D721Med (cell line): ENCODE results near the gene SRPX2.

Experiments used
- DNase-seq: peaks from one replicate; pipeline ENCODE4 v3.0.0; 2011; ENCODE audit warnings: low spot score; ENCODE audit not compliant: insufficient read length
- FAIRE-seq: peaks from 2 replicates; lab custom pipeline; 2011; peaks lifted over from hg19 to GRCh38; lab: Jason Lieb, UNC
- TF ChIP-seq, protein P1 (sequence below): IDR thresholded peaks from 2 replicates; pipeline ENCODE4 v1.5.1; 2012; ENCODE audit warnings: mild to moderate bottlenecking, control low read depth; ENCODE audit not compliant: insufficient read depth; ENCODE audit errors: missing control alignments

SRPX2 gene

DNA sequence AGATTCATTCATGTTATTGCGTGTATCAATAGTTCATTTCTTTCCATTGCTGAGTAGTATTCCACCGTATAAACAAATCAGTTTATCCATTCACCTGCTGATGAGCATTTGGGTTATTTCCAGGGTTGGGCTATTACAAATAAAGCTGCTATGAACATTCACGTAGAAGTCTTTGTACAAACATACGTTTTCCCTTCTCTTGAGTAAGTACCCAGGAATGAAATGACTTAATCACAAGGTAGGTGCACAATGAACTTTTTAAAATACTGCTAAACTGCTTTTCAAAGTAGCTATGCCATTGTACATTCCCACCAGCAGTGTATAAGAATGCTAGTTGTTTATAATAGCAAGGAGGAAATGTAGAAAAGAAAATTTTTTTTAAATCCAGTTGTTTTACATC lies 52.0 kb downstream of the SRPX2 start:
- DNase-seq (no peak), FAIRE-seq (no peak)
- TF ChIP-seq, protein P1, sequence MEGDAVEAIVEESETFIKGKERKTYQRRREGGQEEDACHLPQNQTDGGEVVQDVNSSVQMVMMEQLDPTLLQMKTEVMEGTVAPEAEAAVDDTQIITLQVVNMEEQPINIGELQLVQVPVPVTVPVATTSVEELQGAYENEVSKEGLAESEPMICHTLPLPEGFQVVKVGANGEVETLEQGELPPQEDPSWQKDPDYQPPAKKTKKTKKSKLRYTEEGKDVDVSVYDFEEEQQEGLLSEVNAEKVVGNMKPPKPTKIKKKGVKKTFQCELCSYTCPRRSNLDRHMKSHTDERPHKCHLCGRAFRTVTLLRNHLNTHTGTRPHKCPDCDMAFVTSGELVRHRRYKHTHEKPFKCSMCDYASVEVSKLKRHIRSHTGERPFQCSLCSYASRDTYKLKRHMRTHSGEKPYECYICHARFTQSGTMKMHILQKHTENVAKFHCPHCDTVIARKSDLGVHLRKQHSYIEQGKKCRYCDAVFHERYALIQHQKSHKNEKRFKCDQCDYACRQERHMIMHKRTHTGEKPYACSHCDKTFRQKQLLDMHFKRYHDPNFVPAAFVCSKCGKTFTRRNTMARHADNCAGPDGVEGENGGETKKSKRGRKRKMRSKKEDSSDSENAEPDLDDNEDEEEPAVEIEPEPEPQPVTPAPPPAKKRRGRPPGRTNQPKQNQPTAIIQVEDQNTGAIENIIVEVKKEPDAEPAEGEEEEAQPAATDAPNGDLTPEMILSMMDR = no peak

DNA sequence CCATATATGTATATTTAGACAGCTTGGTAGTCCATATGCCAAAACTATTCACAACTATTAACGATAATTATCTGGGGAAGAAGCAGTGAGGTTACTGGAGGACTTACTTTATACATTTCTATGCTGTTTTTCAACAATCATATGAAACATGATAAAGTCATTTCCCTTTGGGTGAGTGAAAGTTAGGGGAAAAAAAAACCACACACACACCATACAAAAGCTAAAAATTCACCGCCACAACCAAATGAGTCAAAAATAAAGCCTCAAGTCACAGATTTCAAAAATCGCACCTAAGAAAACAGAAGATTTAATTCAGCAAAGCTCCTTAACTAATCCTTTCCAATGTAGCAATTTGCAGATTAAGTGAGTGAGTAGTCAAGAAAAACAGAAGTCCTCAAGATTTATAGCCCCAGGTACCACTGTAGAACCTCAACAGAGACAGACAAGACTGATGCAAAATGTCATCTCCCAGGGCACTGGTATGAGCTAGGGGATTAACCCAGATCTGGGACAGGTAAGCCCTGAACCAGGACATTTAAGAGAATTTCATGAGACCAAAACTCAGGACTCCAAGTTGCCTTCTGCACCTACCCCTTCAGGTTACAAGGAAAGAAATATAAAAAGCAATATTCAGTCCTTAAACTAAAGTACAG lies 52.8 kb downstream of the SRPX2 start:
- TF ChIP-seq, protein P1 = no peak
- peak; percentile 95 for FAIRE-seq
- DNase-seq = no peak

DNA sequence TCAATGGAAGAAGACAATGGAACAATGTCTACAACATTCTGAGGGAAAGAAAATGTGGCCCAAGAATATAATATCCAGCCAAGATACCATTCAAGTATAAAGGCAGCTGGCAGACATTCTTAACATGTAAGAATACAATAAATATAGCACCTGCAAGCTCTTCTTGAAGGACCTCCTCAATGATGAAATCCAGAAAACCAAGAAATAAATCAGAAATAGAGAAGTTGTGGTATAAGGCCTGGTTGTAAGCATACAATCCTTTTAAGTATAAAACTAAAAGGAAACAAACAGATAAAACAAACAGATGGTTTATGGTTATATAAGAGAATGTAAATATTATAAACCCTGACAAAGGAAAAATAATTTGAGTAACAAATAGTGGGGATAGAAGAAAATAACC lies 54.6 kb downstream of the SRPX2 start:
- TF ChIP-seq, protein P1 = no peak
- FAIRE-seq (no peak), DNase-seq (no peak)

DNA sequence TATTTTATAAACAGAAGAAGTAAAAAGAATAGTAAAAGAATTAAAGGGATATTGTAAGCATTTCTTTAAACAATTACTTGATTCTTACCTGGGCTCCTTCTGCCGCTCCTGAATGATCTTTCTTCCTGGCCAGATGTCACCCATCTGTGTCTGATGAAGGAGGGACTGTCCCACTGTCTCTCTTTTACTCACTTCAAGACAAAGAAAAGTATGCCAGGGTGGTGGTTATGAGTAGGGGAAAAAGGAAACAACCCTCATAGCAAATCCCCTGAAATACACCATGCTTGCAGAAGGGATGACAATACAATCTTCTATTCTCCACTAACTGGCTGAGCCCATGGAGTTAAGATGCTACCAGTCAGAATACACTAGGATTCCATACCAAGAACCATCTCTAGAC lies 56.8 kb downstream of the SRPX2 start:
- FAIRE-seq = no peak
- no peak for DNase-seq
- TF ChIP-seq, protein P1 = no peak

DNA sequence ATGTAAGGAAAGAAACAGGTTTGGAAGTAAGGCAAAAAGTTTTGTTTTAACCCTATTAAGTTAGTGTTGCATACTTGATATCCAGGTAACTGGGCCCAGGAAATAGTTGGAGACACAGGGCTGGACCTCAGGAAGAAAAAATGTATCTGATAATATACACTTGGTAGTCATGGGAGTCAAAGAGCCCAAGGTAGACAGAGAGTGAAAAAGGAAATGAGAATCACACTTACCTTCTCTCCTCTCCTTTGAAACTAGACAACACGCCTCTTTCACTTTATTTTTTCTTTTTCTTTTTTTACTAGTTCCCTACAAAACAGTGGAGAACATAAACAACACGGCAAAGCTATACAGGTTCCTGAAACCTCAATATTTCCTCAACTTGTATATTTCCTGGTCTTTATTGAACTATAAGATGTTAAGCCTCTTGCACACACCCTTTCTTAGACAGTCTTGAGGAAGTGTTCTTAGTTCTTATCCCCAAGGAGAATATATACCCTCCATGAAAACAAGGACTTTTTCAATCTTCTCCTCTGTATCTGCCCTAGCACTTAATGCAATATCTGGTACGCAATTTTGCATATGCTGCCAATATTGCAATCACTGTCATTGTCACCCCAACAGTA lies 60.7 kb downstream of the SRPX2 start:
- FAIRE-seq (peak; percentile 35), DNase-seq (no peak)
- TF ChIP-seq, protein P1 = no peak

DNA sequence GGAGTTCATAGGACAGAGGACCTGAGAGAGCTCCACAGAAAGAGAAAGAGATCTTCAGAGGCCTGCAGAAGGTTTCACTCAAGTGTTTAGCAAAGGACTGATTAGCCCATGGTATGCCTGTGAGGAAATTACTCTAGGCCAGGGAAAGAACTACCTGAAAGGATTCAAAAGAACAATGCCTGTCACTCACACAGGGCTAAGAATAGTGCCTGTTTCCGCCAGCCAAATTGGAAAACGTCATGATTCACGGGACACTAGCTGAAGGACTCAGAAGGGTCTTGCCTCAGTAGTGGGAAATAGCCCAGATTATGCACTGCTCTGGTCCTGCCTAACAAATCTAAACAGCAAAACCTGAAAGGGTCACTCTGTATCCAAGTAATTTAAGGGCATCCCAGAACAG lies 66.8 kb downstream of the SRPX2 start:
- TF ChIP-seq, protein P1 = no peak
- DNase-seq = no peak
- FAIRE-seq = no peak

DNA sequence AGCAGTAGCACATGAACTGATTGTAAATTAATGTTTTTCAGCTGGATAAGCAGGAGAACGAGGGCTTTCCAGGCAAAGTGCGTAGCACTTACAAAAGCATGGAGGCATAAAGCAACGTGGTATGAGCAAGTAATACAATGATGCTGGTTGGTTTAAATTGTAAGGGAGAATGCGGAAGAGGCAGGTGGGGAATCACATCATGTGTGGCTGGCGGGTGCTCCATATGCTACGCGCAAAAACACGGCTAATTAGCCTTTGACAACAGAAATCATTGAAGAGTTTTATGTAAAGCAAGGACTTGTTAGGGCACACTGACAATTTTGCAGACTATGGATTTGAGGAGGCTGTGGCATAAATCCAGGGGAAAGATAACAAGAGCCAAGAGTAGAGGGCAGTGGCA lies 73.4 kb downstream of the SRPX2 start:
- FAIRE-seq = peak; percentile 25
- DNase-seq = no peak
- TF ChIP-seq, protein P1 = no peak
